H1 (cell line): ENCODE measurements around the gene FAM72B. TPM values are rescaled to one million over a fixed set of nuclear protein-coding genes. Genes with fewer than 3 reads are reported as not detected.
"Not testable (repeated sequence)": the region's sequence is repeated elsewhere in the genome, so short reads cannot be mapped to it uniquely, and the experiment has no call there.

Experiments used
- CTCF ChIA-PET: fragments of 300-600 bp; sonication (Branson Sonifier 250); formaldehyde crosslinking; loops from one replicate; lab custom pipeline; 2021; ENCODE audit not compliant: partially characterized antibody; lab: Charles Lee
- POLR2A ChIA-PET: fragments of 300-600 bp; sonication (Branson Sonifier 250); formaldehyde crosslinking; loops from one replicate; lab custom pipeline; 2021; ENCODE audit warnings: inconsistent platforms; ENCODE audit not compliant: partially characterized antibody; lab: Charles Lee
- DNase-seq, 2 experiments: peaks; one replicate each; pipeline versions ENCODE4 v3.0.0 to v3.0.0-alpha.2; 2010 to 2022; ENCODE audit warnings: low spot score in 2 of 2, low read depth in 1 of 2, mixed read lengths in 1 of 2
- FAIRE-seq: peaks from 2 replicates; lab custom pipeline; 2011; peaks lifted over from hg19 to GRCh38; lab: Jason Lieb, UNC
- H2AFZ ChIP-seq: 2 replicates; pipeline ENCODE4 v1.8.1; 2012; ENCODE audit warnings: low read length, inconsistent platforms
- H2AK5ac ChIP-seq: 2 replicates; pipeline ENCODE4 v1.6.1; 2013; ENCODE audit warnings: low read depth, low read length
- H2BK120ac ChIP-seq: replicated peaks from 2 replicates; pipeline ENCODE3; 2013; ENCODE audit warnings: low read depth, low read length, inconsistent platforms
- H2BK12ac ChIP-seq: 2 replicates; pipeline ENCODE4 v1.6.1; 2013; ENCODE audit warnings: low read depth, low read length
- H2BK15ac ChIP-seq: 2 replicates; pipeline ENCODE4 v1.6.1; 2013; ENCODE audit warnings: low read length
- H2BK20ac ChIP-seq: 2 replicates; pipeline ENCODE4 v1.6.1; 2013; ENCODE audit warnings: low read length
- H2BK5ac ChIP-seq: 2 replicates; pipeline ENCODE4 v1.6.1; 2013; ENCODE audit warnings: low read depth, low read length
- H3K14ac ChIP-seq: 2 replicates; pipeline ENCODE4 v1.6.1; 2013; ENCODE audit warnings: inconsistent platforms; ENCODE audit not compliant: insufficient read length
- H3K18ac ChIP-seq: 2 replicates; pipeline ENCODE4 v1.6.1; 2013; ENCODE audit warnings: low read length; ENCODE audit errors: extremely low read depth
- H3K23ac ChIP-seq: 2 replicates; pipeline ENCODE4 v1.6.1; 2013; ENCODE audit warnings: inconsistent platforms; ENCODE audit not compliant: insufficient read length
- H3K23me2 ChIP-seq: 2 replicates; pipeline ENCODE4 v1.6.1; 2013; ENCODE audit warnings: low read depth, low read length
- H3K27ac ChIP-seq: 2 replicates; pipeline ENCODE4 v1.6.1; 2011; ENCODE audit warnings: low read depth, low read length, inconsistent platforms
- H3K27me3 ChIP-seq, 4 experiments: replicated peaks in 1 of 4; 1 replicate in 1 of 4; 2 replicates in 3 of 4; pipeline versions ENCODE4 v1.6.1 to v1.8.1; 2011 to 2013; ENCODE audit warnings: low read length in 3 of 4, mild to moderate bottlenecking in 3 of 4, inconsistent platforms in 2 of 4, mixed read lengths in 2 of 4, moderate library complexity in 1 of 4; ENCODE audit not compliant: control insufficient read depth in 3 of 4, insufficient read depth in 3 of 4; ENCODE audit errors: extremely low read depth in 1 of 4
- H3K36me3 ChIP-seq, 4 experiments: 2 replicates each; pipeline versions ENCODE4 v1.6.1 to v1.8.1; 2011 to 2013; ENCODE audit warnings: mild to moderate bottlenecking in 4 of 4, low read length in 3 of 4, moderate library complexity in 2 of 4, control low read depth in 1 of 4, inconsistent platforms in 1 of 4; ENCODE audit not compliant: insufficient read depth in 4 of 4, control insufficient read depth in 2 of 4
- H3K4ac ChIP-seq: replicated peaks from 2 replicates; pipeline ENCODE3; 2013; ENCODE audit warnings: low read length, low read depth, mixed read lengths, inconsistent platforms; ENCODE audit not compliant: insufficient read length
- H3K4me1 ChIP-seq, 4 experiments: replicated peaks in 1 of 4; 1 replicate in 1 of 4; 2 replicates in 3 of 4; pipeline versions ENCODE4 v1.6.1 to v1.8.1; 2011 to 2013; ENCODE audit warnings: low read length in 3 of 4, inconsistent platforms in 2 of 4, mixed read lengths in 1 of 4; ENCODE audit not compliant: insufficient read depth in 4 of 4, control insufficient read depth in 3 of 4
- H3K4me2 ChIP-seq, 2 experiments: 2 replicates each; pipeline versions ENCODE4 v1.6.1 to v1.8.1; 2011 to 2013; ENCODE audit warnings: low read depth in 2 of 2, low read length in 2 of 2, control low read depth in 1 of 2, inconsistent platforms in 1 of 2, mild to moderate bottlenecking in 1 of 2; ENCODE audit not compliant: insufficient read depth in 1 of 2
- H3K4me3 ChIP-seq, 4 experiments: fragments of 200-600, 300-600 bp in 1 of 4; sonication (generic), shearing (Covaris generic), sonication (Bioruptor Twin) in 1 of 4; 2 replicates each; pipeline versions ENCODE4 v1.5.1 to v1.8.1; 2011 to 2016; ENCODE audit warnings: low read length in 4 of 4, low read depth in 3 of 4, control low read depth in 2 of 4, inconsistent platforms in 2 of 4, mild to moderate bottlenecking in 2 of 4, mixed read lengths in 1 of 4, moderate library complexity in 1 of 4; ENCODE audit not compliant: insufficient read depth in 2 of 4; ENCODE audit errors: extremely low read depth in 1 of 4
- H3K56ac ChIP-seq: replicated peaks from 2 replicates; pipeline ENCODE3; 2013; ENCODE audit warnings: low read depth, mild to moderate bottlenecking, mixed read lengths, low read length, inconsistent platforms; ENCODE audit not compliant: insufficient read length
- H3K79me1 ChIP-seq: 2 replicates; pipeline ENCODE4 v1.6.1; 2013; ENCODE audit warnings: low read depth, low read length, control low read depth
- H3K79me2 ChIP-seq, 2 experiments: 2 replicates each; pipeline versions ENCODE4 v1.6.1 to v1.8.1; 2012 to 2013; ENCODE audit warnings: low read length in 2 of 2, mild to moderate bottlenecking in 2 of 2, inconsistent platforms in 1 of 2; ENCODE audit not compliant: insufficient read depth in 2 of 2, control insufficient read depth in 1 of 2
- H3K9ac ChIP-seq, 4 experiments: replicated peaks in 1 of 4; 1 replicate in 1 of 4; 2 replicates in 3 of 4; pipeline versions ENCODE4 v1.6.1 to v1.8.1; 2011 to 2013; ENCODE audit warnings: low read depth in 3 of 4, low read length in 3 of 4, control low read depth in 2 of 4, mild to moderate bottlenecking in 2 of 4, moderate library complexity in 2 of 4, inconsistent platforms in 1 of 4; ENCODE audit errors: extremely low read depth in 1 of 4
- H3K9me3 ChIP-seq, 2 experiments: 2 replicates each; pipeline versions ENCODE4 v1.6.1 to v1.8.1; 2012 to 2013; ENCODE audit warnings: mild to moderate bottlenecking in 2 of 2, moderate library complexity in 2 of 2, control low read depth in 1 of 2, inconsistent platforms in 1 of 2, low read depth in 1 of 2, low read length in 1 of 2, mixed read lengths in 1 of 2; ENCODE audit not compliant: insufficient read depth in 2 of 2
- H4K20me1 ChIP-seq, 2 experiments: replicated peaks in 1 of 2; 2 replicates each; pipeline versions ENCODE3 to v1.8.1; 2011 to 2013; ENCODE audit warnings: inconsistent platforms in 2 of 2, low read length in 2 of 2, mild to moderate bottlenecking in 1 of 2; ENCODE audit not compliant: insufficient read depth in 2 of 2, control insufficient read depth in 1 of 2
- H4K5ac ChIP-seq: 2 replicates; pipeline ENCODE4 v1.6.1; 2013; ENCODE audit warnings: low read length, low read depth, mixed read lengths, inconsistent platforms; ENCODE audit not compliant: insufficient read length
- H4K8ac ChIP-seq: 2 replicates; pipeline ENCODE4 v1.8.0; 2013; ENCODE audit warnings: mild to moderate bottlenecking, moderate library complexity, low read length, inconsistent platforms; ENCODE audit not compliant: insufficient read depth; ENCODE audit errors: extremely low read depth
- H4K91ac ChIP-seq: replicated peaks from 2 replicates; pipeline ENCODE3; 2013; ENCODE audit warnings: low read length, mixed read lengths, inconsistent platforms; ENCODE audit not compliant: insufficient read length
- WGBS, 2 experiments: shearing (Covaris generic) in 1 of 2; methylation state at CpG; one replicate each; pipeline versions ENCODE4 v1.1.6 to v1.1.7; 2013 to 2015; ENCODE audit warnings: low lambda C conversion rate in 2 of 2, mixed read lengths in 2 of 2, inconsistent platforms in 1 of 2, low coverage in 1 of 2, missing lambda C conversion rate in 1 of 2; ENCODE audit not compliant: insufficient replicate concordance in 2 of 2, insufficient coverage in 1 of 2, insufficient read length in 1 of 2; ENCODE audit errors: extremely low coverage in 1 of 2, missing lambda C conversion rate in 1 of 2; 5-methylcytosine and 5-hydroxymethylcytosine counted together
- polyA plus RNA-seq, 7 experiments: library from polyadenylated mRNA; depleted of rRNA in 3 of 7; stranded (reverse) in 5 of 7; unstranded in 2 of 7; fragments of >200 nt in 5 of 7; fragments of 200-250 nt in 2 of 7; gene quantifications; 1 replicate in 5 of 7; 2 replicates in 1 of 7; 4 replicates in 1 of 7; pipeline versions ENCODE4 v1.2.1 to v1.2.3, GENCODE V29; 2011 to 2013; ENCODE audit warnings: missing spikeins in 2 of 7, mixed read lengths in 2 of 7
- total RNA-seq: library from RNA; stranded (reverse); fragmentation: NEBNext Ultra II Directional; extraction: Animal tissue kit (Norgen Biotek cat#: 25700); gene quantifications from 2 replicates; pipeline ENCODE4 v1.2.1, GENCODE V29; 2021

FAM72B gene
- total and polyA plus RNA-seq, 2 of the 8 experiments (the other 6 are each of a cell fraction or from before 2014, with no cell fraction given): 7.7 to 20.7 TPM

- CTCF ChIA-PET, H4K8ac ChIP-seq, H3K4me1 ChIP-seq, H3K79me1 ChIP-seq, H2BK12ac ChIP-seq, H2BK120ac ChIP-seq, H3K56ac ChIP-seq, H3K4me3 ChIP-seq, FAIRE-seq, H4K20me1 ChIP-seq, H2BK5ac ChIP-seq, H2AK5ac ChIP-seq, H3K27me3 ChIP-seq, POLR2A ChIA-PET, H3K27ac ChIP-seq, DNase-seq, H2AFZ ChIP-seq, H3K23ac ChIP-seq, H3K18ac ChIP-seq, H4K5ac ChIP-seq, H3K23me2 ChIP-seq, H3K36me3 ChIP-seq, H3K14ac ChIP-seq, H3K9me3 ChIP-seq, H4K91ac ChIP-seq, H3K4me2 ChIP-seq, H3K4ac ChIP-seq, H2BK15ac ChIP-seq, H3K79me2 ChIP-seq, H3K9ac ChIP-seq, H2BK20ac ChIP-seq: not testable (repeated sequence)
- WGBS, 2 experiments: 77% methylated on average over 1 of the region's 4 CpGs; no CpG with 5 or more reads in 1 of the 2 experiments
Measured at GRCh38 chr1:121232445-121233125, 48.4 kb upstream of the FAM72B start.

GRCh38 chr1:121230636-121231035 lies 46.5 kb upstream of the FAM72B start:
- H4K20me1 ChIP-seq, FAIRE-seq, H2BK15ac ChIP-seq, H3K27me3 ChIP-seq, DNase-seq, H3K27ac ChIP-seq, H3K23ac ChIP-seq, POLR2A ChIA-PET, H3K4me2 ChIP-seq, H3K4me1 ChIP-seq, H4K5ac ChIP-seq, CTCF ChIA-PET, H3K14ac ChIP-seq, H3K9ac ChIP-seq, H3K4me3 ChIP-seq, H3K56ac ChIP-seq, H3K36me3 ChIP-seq, H3K4ac ChIP-seq, H2BK20ac ChIP-seq, H2AK5ac ChIP-seq, H3K79me1 ChIP-seq, H2BK5ac ChIP-seq, H4K91ac ChIP-seq, H2AFZ ChIP-seq, H3K79me2 ChIP-seq, H3K9me3 ChIP-seq, H3K23me2 ChIP-seq, H2BK120ac ChIP-seq, H4K8ac ChIP-seq, H2BK12ac ChIP-seq, H3K18ac ChIP-seq: not testable (repeated sequence)
- WGBS, 2 experiments: 100% methylated on average over 1 of the region's 4 CpGs; no CpG with 5 or more reads in 1 of the 2 experiments
